GM12878 (cell line): ENCODE measurements around the gene NMBR. TPM values are rescaled to one million over a fixed set of nuclear protein-coding genes. Genes with fewer than 3 reads are reported as not detected.

Experiments used
- polyA plus RNA-seq, 11 experiments: library from polyadenylated mRNA; depleted of rRNA in 4 of 11; unstranded in 6 of 11; stranded (reverse) in 5 of 11; fragments of >200 nt; fragmentation: Nextera tagmentation in 4 of 11; fragmentation: Illumina TruSeq in 1 of 11; extraction: Ambion mirVana in 4 of 11; extraction: Trizol in 1 of 11; gene quantifications; 1 replicate in 1 of 11; 2 replicates in 10 of 11; pipeline versions ENCODE4 v1.2.1 to v1.2.3, GENCODE V29; 2011 to 2016; ENCODE audit warnings: inconsistent platforms in 2 of 11, missing spikeins in 2 of 11, low read depth in 1 of 11
- total RNA-seq, 4 experiments: library from RNA; depleted of rRNA in 3 of 4; stranded (reverse); fragments of >200 nt in 3 of 4; fragmentation: Illumina TruSeq in 1 of 4; extraction: Trizol in 1 of 4; gene quantifications; 2 replicates each; pipeline versions ENCODE4 v1.2.1 to v1.2.3, GENCODE V29; 2013 to 2021

The NMBR gene
- total and polyA plus RNA-seq, 10 of the 15 experiments (the other 5 are each of a cell fraction or from before 2014, with no cell fraction given): not detected

Other genes starting within 250 kb of the NMBR start
- gene GJE1, start 14.2 kb downstream of the NMBR start, total RNA-seq (2014; rRNA removed): not detected in 2 replicates
- not detected in 2 replicates for gene GJE1, start 14.2 kb downstream of the NMBR start, total RNA-seq (2014; rRNA removed; fragmentation: Illumina TruSeq; extraction: Trizol)
- not detected in 2 replicates for gene GJE1, start 14.2 kb downstream of the NMBR start, total RNA-seq (2021)
- gene GJE1, start 14.2 kb downstream of the NMBR start, polyA plus RNA-seq (2011; rRNA removed): not detected in 2 replicates
- gene GJE1, start 14.2 kb downstream of the NMBR start, polyA plus RNA-seq (2014; fragmentation: Illumina TruSeq; extraction: Trizol): not detected in 2 replicates
- not detected for gene GJE1, start 14.2 kb downstream of the NMBR start, polyA plus RNA-seq (2014; fragmentation: Nextera tagmentation; extraction: Ambion mirVana)
- not detected in 2 replicates for gene GJE1, start 14.2 kb downstream of the NMBR start, polyA plus RNA-seq (2014; rRNA removed)
- gene GJE1, start 14.2 kb downstream of the NMBR start, polyA plus RNA-seq (2016; fragmentation: Nextera tagmentation; extraction: Ambion mirVana): not detected
- gene VTA1, start 141 bp upstream of the NMBR start, total RNA-seq (2014; rRNA removed): 58.9 and 60.9 TPM in 2 replicates
- gene VTA1, start 141 bp upstream of the NMBR start, total RNA-seq (2014; rRNA removed; fragmentation: Illumina TruSeq; extraction: Trizol): 66.4 and 69.2 TPM in 2 replicates
- gene VTA1, start 141 bp upstream of the NMBR start, total RNA-seq (2021): 44.6 and 48.3 TPM in 2 replicates
- 119 and 132 TPM in 2 replicates for gene VTA1, start 141 bp upstream of the NMBR start, polyA plus RNA-seq (2011; rRNA removed)
- 96.6 and 122 TPM in 2 replicates for gene VTA1, start 141 bp upstream of the NMBR start, polyA plus RNA-seq (2014; fragmentation: Illumina TruSeq; extraction: Trizol)
- 100 to 1,000 TPM in 1 of 2 experiments, 10 to 100 TPM in 1; 84.7 to 126 TPM for gene VTA1, start 141 bp upstream of the NMBR start, polyA plus RNA-seq (2014; fragmentation: Nextera tagmentation; extraction: Ambion mirVana)
- 42.5 and 53.5 TPM in 2 replicates for gene VTA1, start 141 bp upstream of the NMBR start, polyA plus RNA-seq (2014; rRNA removed)
- gene VTA1, start 141 bp upstream of the NMBR start, polyA plus RNA-seq (2016; fragmentation: Nextera tagmentation; extraction: Ambion mirVana): 100 to 1,000 TPM; 120 TPM
- gene ADGRG6, start 154.9 kb upstream of the NMBR start, total RNA-seq (2014; rRNA removed): not detected in 2 replicates
- gene ADGRG6, start 154.9 kb upstream of the NMBR start, total RNA-seq (2014; rRNA removed; fragmentation: Illumina TruSeq; extraction: Trizol): not detected in 2 replicates
- gene ADGRG6, start 154.9 kb upstream of the NMBR start, total RNA-seq (2021): 0.13 and 0.29 TPM in 2 replicates
- not detected in 2 replicates for gene ADGRG6, start 154.9 kb upstream of the NMBR start, polyA plus RNA-seq (2011; rRNA removed)
- 0.01 TPM in 1 of 2 replicates, not detected in the other for gene ADGRG6, start 154.9 kb upstream of the NMBR start, polyA plus RNA-seq (2014; fragmentation: Illumina TruSeq; extraction: Trizol)
- not detected for gene ADGRG6, start 154.9 kb upstream of the NMBR start, polyA plus RNA-seq (2014; fragmentation: Nextera tagmentation; extraction: Ambion mirVana)
- not detected in 2 replicates for gene ADGRG6, start 154.9 kb upstream of the NMBR start, polyA plus RNA-seq (2014; rRNA removed)
- under 1 TPM in 1 of 2 experiments, not detected in 1; 0.24 TPM for gene ADGRG6, start 154.9 kb upstream of the NMBR start, polyA plus RNA-seq (2016; fragmentation: Nextera tagmentation; extraction: Ambion mirVana)